NCI-H1417 (cell line): ENCODE data around the gene MRNIP.

Experiments used
- DNase-seq, 3 experiments: peaks; one replicate each; lab custom pipeline; 2025; lab: John Stamatoyannopoulos, UW

The MRNIP gene

DNA sequence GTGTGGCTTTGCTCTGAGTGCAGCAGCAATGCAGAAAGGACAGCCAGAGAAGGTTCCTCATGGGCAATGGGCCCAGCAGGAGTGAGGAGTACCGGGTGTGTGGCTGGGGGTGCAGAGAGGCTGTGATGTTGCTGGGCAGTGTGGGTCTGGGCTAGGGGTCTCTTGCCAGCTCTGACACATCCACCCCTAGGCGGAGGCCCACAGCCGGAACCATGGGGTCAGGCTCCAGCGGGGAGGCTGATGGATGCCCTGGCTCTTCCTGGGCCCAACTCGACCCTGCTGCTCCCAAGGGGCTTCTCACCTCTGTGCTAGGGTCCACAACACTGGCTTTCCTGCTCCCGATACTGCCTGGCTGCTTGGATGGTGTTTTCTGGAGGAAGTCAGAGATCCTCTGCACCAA lies 29.2 kb upstream of the MRNIP start:
- no peak for DNase-seq

DNA sequence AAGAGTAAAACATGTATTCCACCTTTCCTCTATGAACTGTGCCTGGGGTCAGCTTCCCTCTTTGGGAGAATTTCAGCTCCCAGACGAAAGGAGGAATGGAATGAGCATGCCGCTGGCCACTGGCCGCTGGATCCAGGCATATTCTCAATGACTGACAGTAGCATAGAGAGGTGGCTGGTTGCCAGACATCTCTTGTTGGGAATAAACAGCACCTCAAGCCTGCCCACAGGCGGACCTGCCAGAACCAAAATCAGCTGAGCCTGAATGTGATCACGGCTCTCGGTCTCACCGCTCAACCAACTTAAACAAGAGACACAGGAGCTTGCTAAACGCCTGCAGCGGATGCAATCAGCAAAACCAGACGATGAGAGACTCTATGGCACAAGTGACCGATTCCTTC lies 28.5 kb upstream of the MRNIP start:
- no peak for DNase-seq

DNA sequence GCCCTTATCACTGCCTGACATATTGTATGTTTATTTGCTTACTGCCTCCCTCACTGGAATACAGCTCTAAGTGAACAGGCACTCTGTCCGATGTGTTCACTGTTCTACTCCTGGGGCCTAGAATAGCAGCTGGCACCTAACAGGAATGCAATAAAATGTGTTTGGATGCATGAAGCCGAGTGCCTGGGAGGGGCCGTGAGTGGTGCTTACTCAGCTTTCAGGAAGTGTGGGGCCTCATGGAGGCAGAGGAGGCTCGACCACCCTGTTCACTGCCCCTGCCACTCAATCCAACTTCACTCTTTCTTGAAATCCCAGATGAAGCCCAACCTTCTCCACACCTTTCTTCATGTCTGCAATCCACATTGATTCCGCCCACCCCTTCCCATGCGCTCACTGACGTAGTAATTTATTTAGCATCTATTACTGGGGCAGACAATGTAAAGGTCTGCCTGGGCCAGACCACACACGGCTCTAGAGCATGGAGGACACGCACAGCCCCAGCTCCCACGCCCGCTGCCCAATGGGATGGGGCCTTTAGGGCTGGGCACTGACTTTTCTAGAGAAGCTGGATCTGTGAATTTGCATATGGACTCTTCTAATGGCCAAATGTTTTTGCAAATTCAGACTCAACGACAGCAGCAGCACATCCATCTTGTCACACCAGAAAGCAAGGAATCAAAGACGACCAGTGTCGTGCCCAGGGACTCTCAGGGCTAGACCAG lies 27.7 kb upstream of the MRNIP start:
- DNase-seq = no peak

DNA sequence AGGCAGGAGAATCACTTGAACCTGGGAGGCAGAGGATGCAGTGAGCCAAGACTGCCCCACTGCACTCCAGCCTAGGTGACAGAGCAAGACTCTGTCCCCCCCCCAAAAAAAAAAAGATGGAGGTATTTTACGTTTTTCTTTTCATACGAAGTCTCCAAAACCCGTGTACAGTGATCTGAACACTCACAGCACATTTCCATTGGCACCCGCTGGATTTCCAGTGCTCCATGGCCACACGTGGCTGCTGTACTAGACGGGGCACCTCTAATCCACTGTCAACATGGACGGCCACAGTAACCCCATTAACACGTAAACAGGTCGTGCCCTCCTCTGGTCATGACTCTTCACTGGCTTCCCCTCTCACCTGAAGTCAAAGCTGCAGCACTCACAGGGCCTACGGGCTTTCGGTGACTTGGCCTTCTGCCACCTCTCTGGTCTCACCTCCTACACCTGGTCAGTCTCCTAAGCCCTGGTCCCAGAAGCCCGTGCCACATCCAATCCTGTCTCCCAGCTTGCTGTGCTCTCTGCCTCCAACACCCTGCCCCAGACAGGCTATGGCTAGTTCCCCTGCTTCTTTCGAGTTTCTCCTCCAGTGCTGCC lies 27.0 kb upstream of the MRNIP start:
- DNase-seq = no peak

DNA sequence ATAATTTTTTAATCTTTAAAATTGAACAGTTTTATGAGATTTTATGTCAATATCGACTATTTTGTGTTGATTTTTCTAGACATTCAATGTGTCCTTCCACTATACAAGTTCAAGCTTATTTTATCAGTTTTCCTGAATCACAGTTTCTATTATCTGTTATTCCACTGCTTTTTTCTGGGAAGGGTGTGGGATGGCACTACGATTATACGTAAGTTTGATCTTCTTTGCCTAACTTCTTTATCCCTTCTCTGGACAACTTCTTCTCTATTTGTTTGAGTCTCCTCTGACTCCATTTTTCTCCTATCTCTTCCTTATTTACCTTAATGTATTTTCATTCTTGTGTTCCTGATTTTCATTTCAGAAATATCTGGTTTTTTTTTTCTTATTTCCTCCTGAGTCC lies 24.5 kb upstream of the MRNIP start:
- no peak for DNase-seq

DNA sequence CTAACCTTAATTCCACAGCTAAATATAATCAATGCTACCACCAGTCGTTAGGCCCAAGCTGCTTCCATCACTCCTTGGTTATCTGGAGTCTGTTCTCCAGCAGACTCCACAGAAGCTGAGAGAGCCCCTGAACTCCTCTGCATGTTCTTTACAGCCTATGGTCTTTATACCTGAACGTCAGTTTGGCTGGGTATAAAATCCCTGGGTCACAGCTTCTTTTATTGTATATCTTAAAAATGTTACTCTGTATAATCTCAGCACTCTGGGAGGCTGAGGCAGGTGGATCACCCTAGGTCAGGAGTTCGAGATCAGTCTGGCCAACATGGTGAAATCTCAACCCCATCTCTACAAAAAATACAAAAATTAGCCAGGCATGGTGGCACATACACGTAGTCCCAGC lies 23.7 kb upstream of the MRNIP start:
- no peak for DNase-seq

DNA sequence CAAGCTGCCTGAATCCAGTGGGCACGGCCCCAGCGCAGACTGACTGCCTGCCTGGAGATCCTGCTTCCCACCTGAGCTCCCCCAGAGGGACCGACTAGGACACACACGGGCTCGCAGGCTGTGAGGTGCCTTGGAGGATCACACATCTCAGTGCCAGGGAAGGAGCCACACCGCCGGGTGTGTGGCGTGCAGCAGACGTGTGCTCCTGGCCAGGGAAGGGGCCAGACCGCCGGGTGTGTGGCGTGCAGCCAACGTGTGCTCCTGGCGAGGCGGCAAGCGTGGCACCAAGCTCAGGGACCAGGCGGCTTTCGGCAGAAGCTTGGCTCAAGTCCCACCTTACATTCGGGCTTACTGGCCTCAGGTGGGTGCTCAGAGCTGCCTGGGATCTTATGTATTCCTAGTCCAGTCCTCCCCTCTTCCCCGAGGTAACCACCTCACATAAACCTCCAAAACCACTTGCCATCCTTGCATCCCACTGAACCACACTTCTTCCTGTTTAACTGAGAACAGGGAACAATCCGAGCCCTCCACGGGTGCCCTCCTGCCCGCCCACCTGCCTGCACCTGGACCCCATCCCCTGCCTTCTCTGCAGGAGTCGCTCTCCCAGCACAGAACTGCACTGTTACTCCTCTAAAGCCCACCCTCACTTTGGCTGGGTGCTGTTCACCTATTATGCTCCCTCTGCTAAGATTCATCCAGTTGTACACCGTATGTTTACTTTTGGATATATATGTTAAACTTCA lies 22.4 kb upstream of the MRNIP start:
- DNase-seq = no peak

DNA sequence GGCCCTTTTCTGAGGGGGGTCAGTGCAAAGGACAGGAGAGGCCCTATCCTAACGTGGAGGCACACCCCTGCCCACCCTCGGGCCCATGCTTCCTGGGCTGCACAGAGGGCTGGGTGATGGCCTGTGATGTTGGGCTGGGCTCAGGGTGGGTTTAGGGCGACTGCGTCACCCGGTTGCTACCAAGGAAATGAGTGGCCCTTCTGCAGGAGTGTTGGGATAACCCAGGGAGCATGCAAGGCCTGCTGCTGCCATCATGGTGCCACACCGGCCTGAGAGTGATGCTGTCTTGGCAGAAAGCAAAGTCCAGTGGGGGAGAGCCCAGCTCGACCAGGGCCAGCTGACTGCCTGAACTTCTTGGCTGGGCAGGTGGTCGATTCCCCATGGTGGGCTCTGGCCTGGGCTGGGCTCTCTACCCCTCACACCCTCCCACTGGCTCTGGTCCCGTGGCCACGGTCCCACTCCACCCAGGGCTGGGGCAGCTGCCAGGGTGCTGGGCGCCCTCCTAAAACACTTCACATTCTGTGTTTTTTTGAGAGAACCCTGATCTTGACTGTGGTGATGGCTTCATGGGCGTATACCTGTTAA lies 21.5 kb upstream of the MRNIP start:
- no peak for DNase-seq

DNA sequence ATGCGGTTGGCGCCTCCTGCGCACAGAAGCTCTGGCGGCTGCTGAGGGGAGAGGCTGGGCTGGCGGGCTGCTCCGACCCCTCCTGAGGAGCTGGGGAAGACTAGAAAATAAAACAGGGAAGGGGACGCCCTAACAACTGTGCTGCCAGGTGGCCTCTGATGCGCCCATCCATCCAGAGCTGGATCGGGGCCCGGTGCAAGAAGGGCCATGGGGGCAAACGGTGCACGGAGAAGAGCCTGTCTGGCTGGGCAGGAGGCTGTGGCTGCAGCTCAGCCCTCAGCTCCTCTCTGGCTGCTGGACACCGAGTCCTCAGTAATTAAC lies 21.0 kb upstream of the MRNIP start:
- DNase-seq = no peak

DNA sequence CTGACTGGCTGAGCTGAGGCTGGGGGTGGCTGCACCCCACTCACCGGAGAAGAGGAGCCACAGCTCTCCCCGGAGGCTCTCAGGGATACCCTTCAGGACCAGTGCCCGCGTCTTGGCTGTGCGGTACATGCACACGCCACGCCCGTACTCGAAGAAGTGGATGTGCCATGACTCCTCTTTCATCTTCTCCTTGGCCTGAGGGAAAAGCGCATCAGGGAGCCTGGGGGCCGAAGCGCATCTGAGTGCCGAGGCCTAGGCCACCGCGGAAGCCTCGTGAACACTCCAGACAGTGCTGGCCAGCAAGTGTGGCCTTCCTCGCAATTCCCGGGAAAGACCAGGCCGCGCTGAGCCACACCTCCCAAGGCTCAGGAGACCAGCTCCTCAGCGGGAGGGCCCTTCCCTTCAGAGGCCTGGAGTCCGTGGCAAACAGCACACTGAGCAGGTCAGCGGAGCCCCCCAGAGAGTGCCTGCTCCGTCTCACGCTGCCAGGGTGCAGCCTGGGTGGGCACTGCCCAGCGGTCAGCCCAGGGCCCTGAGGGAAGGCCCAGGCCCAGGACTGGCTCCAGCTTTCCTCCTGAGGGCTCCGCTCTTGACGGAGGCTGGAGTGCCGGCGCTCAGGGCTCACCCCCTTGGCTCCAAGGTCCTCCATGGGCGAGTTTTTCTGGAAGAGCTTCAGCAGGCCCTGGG lies 20.5 kb upstream of the MRNIP start:
- no peak for DNase-seq

DNA sequence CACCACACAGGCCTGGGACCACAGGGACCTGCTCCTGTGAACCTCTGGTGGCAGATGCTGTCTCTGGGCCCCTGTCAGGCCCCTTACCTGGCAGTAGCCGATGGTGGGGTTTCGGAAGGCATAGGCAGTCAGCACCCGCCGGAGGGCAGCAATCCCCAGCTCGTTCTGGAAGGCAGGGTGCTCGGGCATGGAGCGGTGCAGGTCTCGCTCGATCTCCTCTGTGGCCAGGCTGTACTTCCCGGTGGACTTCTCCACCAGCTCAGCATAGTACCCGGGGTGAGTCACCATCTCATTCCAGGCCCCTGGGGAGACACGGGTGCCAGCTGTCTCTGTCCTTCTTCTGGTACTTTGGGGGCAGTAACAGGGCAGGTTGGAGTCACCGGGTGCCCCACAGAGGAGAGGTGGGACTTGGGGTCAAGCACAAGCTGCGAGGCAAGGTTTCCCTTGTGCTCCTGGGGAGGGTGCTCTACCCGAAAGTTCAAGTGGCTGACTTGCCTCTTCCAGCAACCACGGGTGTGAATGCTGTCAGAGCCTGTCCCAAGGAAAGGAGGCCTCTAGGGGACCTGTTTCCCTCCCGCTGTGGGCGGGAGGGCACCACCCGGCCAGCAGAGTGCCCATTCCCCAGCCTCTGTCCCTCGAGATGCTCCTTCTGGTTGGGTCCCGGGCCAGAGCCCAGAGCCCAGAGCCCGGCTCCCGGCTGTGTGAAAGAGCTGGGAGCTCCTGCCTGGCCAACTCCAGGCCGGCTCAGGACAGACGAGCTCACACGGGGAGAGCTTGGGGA lies 19.8 kb upstream of the MRNIP start:
- DNase-seq = no peak

DNA sequence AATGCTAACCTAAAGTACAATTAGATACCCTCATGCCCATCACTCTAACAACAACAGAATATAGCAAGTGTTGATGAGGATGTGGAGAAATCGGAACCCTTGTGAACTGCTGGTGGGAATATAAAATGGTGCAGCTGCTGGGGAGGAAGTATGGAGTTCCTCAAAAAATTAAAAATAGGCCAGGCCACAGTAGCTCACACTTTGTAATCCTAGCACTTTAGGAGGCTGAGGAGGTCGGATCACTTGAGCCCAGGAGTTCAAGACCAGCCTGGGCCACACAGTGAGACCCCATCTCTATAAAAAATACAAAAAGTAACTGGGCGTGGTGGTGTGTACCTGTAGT lies 18.0 kb upstream of the MRNIP start:
- no peak for DNase-seq

DNA sequence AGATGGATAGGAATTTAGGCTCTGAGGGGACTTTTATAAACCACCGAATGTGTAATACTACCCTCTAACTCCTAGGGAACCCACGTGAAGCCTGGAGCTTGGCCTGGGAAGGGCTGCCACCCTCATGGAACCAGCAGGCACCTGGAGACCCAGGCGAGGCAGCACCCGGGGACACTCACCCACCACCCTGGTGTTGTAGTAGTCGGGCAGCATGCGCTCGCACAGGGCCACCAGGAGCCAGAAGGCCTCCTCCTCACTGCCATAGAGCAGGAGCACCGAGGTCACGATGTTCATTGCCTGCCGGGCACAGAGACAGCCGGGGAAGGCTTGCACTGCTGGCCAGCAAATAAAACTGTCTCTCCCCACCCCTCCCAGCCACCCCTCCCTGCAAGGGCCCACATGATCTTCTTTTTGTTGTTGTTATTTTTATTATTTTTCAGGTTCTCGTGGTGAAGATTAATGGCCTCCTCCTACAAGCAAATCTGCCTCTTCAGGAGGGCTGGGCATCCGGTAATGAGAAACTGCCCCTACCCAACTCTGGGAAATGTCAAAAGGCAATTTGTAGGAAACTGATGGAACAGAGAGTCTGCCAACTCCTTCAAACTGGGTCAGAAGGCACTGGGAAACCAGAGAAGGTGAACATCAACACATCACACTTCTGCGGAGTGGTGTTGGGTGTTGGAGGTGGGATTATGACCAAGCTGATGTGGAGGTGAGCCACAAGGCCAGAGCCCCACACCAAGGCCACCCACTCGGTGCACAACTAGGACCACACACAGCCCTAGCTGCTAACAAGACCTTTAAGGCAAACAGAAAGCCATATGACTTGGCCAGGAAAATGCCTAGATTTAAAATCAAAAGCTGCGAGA lies 17.4 kb upstream of the MRNIP start:
- DNase-seq = no peak

DNA sequence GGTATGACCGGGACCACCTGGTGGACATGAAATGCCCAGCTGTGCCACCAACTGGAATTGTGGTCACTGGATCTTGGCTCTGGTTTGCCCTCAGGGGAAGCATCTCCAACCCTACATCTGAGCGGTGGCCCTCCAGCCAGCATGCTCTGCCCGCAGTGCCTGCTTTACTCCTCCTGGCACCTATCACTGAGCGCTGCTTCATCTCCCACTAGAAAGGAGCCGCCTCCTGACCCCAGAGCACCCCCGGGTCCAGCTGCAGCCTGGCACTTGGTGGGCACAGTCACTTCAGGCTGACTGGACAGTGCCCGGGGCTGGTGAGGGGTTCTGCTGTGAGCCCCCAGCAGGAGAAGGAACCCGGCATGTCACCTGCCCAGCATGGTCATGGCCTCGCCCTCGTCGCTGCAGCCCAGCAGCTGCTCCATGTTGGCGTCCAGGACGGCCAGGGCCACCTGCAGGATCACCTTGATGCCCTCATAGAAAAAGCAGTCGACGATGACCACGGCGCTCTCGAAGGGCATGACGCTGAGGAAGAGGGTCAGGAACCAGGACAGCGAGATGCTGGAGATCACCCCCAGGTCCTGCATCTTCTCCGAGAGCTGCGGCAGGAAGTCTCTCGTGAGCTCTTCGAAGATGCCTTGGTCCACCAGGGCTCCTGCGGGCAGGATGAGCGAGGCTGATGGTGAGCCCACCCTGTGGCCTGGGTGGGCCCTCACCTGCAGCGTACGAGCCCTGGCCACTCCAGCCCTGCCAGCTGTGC lies 16.1 kb upstream of the MRNIP start:
- no peak for DNase-seq

DNA sequence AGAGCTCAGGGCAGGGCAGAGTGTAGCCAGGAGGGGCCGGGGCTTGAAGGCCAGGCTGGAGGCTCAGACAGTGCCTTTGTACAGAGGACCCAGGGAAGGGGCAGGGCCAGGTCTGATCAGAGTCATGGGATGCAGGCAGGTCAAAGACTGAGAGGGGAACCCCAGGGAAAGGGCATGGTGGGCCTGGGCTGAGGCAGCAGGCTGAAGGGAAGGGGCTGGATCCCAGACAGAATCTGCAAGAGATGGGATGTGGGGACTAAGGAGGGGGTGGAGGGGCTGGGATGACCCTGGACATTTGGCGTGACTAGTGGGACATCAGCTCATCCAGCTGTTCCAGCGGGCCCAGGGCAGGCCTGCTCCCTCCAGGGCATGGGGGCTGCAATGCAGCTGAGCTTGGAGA lies 15.5 kb upstream of the MRNIP start:
- DNase-seq = no peak

DNA sequence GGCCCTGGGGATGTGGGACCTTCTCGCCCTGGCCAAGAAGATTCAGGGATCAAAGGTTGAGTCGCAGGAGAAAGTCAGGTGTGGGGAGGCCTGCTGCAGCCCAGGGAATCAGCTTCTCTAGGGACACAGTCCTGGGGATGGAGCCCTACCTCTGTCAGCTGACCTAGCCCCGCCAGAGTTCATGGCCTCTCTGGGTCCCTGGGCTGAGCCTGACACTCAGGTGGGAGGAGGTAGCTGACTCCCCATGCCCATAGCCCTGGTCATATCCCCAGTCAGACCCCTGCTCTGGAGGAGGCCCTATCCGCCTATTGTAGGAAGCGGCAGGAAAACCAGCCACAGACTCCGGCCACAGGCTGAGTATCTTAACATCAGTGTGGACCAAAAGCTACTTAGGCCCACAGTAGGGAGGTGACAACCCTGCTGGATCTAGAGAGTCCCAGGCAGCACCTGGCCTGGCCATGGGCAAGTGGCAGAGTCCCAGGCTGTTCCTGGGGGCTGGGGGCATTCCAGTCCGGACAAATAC lies 15.0 kb upstream of the MRNIP start:
- DNase-seq = no peak

DNA sequence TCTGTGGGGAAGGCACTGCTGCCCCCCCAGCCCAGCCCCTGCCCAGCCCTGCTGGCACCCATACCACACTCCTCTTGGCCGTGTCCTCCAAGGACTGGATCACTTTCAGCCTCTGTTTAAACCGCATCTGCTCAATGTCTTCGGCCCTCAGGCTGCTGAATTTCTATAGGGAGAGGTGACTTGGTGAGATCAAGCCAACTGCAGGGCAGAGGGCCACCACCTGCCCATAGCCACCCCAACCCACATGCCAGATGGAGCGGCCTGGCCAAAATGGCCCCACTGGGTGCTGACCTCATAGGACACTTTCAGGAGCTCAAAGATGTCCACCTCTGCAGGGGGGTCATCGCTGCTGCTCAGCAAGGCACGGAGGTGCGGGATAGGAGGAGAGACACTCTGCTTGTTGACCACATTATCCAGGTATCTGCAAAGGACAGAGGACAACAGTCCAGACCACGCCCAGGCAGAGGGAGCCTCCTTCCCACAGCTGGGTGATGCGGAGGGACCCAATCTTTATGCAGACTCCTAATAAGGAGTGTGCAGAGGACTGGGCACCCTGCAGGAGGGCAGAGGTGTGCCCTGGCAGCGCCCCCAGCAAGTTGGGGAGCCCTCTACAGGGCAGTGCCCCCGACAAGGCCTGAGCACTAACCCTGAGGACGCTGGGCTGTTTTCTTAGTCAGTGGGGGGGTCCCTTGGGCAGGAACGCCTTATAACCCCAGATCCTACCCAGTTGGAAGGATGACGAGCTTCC lies 14.4 kb upstream of the MRNIP start:
- DNase-seq = no peak

DNA sequence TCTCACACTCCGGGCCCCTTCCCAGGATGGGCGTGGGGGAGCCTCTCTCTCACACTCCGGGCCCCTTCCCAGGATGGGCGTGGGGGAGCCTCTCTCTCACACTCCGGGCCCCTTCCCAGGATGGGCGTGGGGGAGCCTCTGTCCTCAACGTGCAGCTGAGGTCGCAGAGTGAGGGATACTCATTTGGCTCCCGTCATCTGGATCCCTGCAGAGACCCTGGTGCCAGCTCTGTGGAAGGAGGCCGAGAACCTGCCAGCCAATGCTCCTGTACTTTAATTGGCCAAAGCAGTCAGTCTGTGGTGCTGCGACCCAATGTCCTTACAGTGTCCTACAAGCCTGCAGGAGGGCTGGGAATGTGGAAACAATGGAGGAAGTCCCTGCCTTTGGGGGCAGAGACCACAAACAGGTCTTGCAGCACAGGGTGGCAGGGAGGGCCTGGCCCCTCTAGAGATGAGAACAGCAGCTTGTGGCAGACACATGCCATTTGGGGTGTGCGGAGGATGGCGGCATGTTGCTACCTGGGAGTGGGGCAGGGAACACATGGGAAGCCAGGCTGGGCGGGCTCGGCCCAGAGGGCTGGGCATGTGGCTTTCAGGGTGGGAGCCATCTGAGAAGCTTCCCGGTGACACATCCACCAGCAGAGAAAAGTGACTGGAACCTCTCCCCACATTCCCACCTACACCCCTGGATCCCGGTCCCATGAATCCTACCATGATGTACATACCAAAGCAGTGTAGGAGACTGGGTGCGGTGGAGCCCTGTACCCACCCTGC lies 13.6 kb upstream of the MRNIP start:
- DNase-seq = no peak
